Keratinocyte (primary cell): ENCODE measurements around the gene KIF1B. TPM values are rescaled to one million over a fixed set of nuclear protein-coding genes. Genes with fewer than 3 reads are reported as not detected.
"Not testable (repeated sequence)": the region's sequence is repeated elsewhere in the genome, so short reads cannot be mapped to it uniquely, and the experiment has no call there.

ENCODE experiments used
- DNase-seq: peaks from one replicate; pipeline ENCODE4 v3.0.0-alpha.2; 2011; ENCODE audit warnings: low read depth, missing footprints, low spot score
- FAIRE-seq: peaks from 2 replicates; lab custom pipeline; 2011; peaks lifted over from hg19 to GRCh38; lab: Jason Lieb, UNC
- H2AFZ ChIP-seq: 2 replicates; pipeline ENCODE4 v1.6.0; 2012; ENCODE audit warnings: low read length, control low read depth, inconsistent platforms; ENCODE audit not compliant: control insufficient read depth
- H3K27ac ChIP-seq: 2 replicates; pipeline ENCODE4 v1.5.1; 2011; ENCODE audit warnings: low read length; ENCODE audit not compliant: control insufficient read depth, insufficient read depth
- H3K27me3 ChIP-seq: 3 replicates; pipeline ENCODE4 v1.6.0; 2011; ENCODE audit warnings: low read length; ENCODE audit not compliant: control insufficient read depth, insufficient read depth; ENCODE audit errors: extremely low read depth
- H3K36me3 ChIP-seq, 2 experiments: 2 replicates in 1 of 2; 3 replicates in 1 of 2; pipeline ENCODE4 v1.5.1; 2011; ENCODE audit warnings: low read length in 2 of 2, mild to moderate bottlenecking in 1 of 2; ENCODE audit not compliant: control insufficient read depth in 2 of 2, insufficient read depth in 2 of 2; ENCODE audit errors: extremely low read depth in 1 of 2
- H3K4me1 ChIP-seq: 3 replicates; pipeline ENCODE4 v1.5.1; 2011; ENCODE audit warnings: low read length; ENCODE audit not compliant: control insufficient read depth, insufficient read depth; ENCODE audit errors: extremely low read depth
- H3K4me2 ChIP-seq: 3 replicates; pipeline ENCODE4 v1.6.0; 2011; ENCODE audit warnings: low read depth, low read length; ENCODE audit not compliant: control insufficient read depth, insufficient read depth; ENCODE audit errors: extremely low read depth
- H3K4me3 ChIP-seq, 3 experiments: fragments of 200-600 bp in 1 of 3; sonication (generic) in 1 of 3; 2 replicates in 2 of 3; 3 replicates in 1 of 3; pipeline ENCODE4 v1.5.1; 2011 to 2016; ENCODE audit warnings: low read length in 3 of 3, mild to moderate bottlenecking in 3 of 3, control low read depth in 2 of 3, inconsistent platforms in 1 of 3, low read depth in 1 of 3, mixed read lengths in 1 of 3, mixed run types in 1 of 3, moderate library complexity in 1 of 3; ENCODE audit not compliant: control insufficient read depth in 2 of 3, insufficient read depth in 2 of 3; ENCODE audit errors: extremely low read depth in 1 of 3
- H3K79me2 ChIP-seq: 2 replicates; pipeline ENCODE4 v1.6.0; 2012; ENCODE audit warnings: low read length; ENCODE audit not compliant: control insufficient read depth, insufficient read depth
- H3K9ac ChIP-seq: 3 replicates; pipeline ENCODE4 v1.6.0; 2011; ENCODE audit warnings: low read length; ENCODE audit not compliant: control insufficient read depth, insufficient read depth; ENCODE audit errors: extremely low read depth
- H3K9me1 ChIP-seq: 3 replicates; pipeline ENCODE4 v1.6.0; 2011; ENCODE audit warnings: low read length; ENCODE audit not compliant: control insufficient read depth, insufficient read depth; ENCODE audit errors: extremely low read depth
- H3K9me3 ChIP-seq: 2 replicates; pipeline ENCODE4 v1.5.1; 2012; ENCODE audit warnings: low read depth, low read length; ENCODE audit not compliant: control insufficient read depth
- H4K20me1 ChIP-seq: 3 replicates; pipeline ENCODE4 v1.6.0; 2011; ENCODE audit warnings: low read length; ENCODE audit not compliant: control insufficient read depth, insufficient read depth; ENCODE audit errors: extremely low read depth
- CTCF ChIP-seq, 3 experiments: IDR thresholded peaks in 1 of 3; conservative IDR thresholded peaks in 1 of 3; optimal IDR thresholded peaks in 1 of 3; 2 replicates in 2 of 3; 3 replicates in 1 of 3; pipeline versions ENCODE3 to v1.5.1; 2011; ENCODE audit warnings: low read length in 3 of 3, mild to moderate bottlenecking in 3 of 3, moderate library complexity in 2 of 3, control low read depth in 1 of 3, inconsistent platforms in 1 of 3; ENCODE audit not compliant: insufficient read depth in 2 of 3; ENCODE audit errors: extremely low read depth in 1 of 3
- EZH2 ChIP-seq: IDR thresholded peaks from one replicate; pipeline ENCODE4 v1.6.1; 2012; ENCODE audit warnings: inconsistent platforms, mild to moderate bottlenecking, low read length, moderate library complexity
- dilution Hi-C: fragments of 300-500 bp; cut with MboI; formaldehyde crosslinking; loops from one replicate; pipeline ENCODE4 v1.7.0; 2020; ENCODE audit warnings: low sequenced_read_pairs; ENCODE audit not compliant: extremely low pct_ligation_motif_present
- polyA plus RNA-seq, 5 experiments: library from polyadenylated mRNA; depleted of rRNA in 3 of 5; stranded (reverse) in 3 of 5; stranded (forward) in 1 of 5; unstranded in 1 of 5; fragments of >200 nt; gene quantifications; 1 replicate in 1 of 5; 2 replicates in 3 of 5; 3 replicates in 1 of 5; pipeline versions ENCODE4 v1.2.1 to v1.2.3, GENCODE V29; 2011 to 2012; ENCODE audit warnings: missing spikeins in 2 of 5, low read depth in 1 of 5, low replicate concordance in 1 of 5

Gene KIF1B
- polyA plus RNA-seq, 1 donor (not counting 4 experiments of a cell fraction or from before 2014, with no cell fraction given): 15.1 TPM

- DNase-seq (no peak), FAIRE-seq (no peak)
- Histone ChIP-seq H3K4me3 (no peak overlapping the region), H3K27ac (no peak overlapping the region), H4K20me1 (peaks cover 5% of the 10 kb centered on the region), H3K4me1 (no peaks in the 10 kb centered on the region), H3K9me3 (no peaks in the 10 kb centered on the region), H3K9ac (no peak overlapping the region), H2AFZ (no peak overlapping the region), H3K36me3 (no peaks in the 10 kb centered on the region), H3K27me3 (no peaks in the 10 kb centered on the region), H3K9me1 (peaks cover 2% of the 10 kb centered on the region), H3K79me2 (peaks cover 78% of the 10 kb centered on the region), H3K4me2 (no peak overlapping the region)
- dilution Hi-C loops: no loop called here
- no peak for TF ChIP-seq EZH2
- TF ChIP-seq CTCF (optimal IDR thresholded peaks at IDR 0.05 in 1 of 3, IDR thresholded peaks at IDR 0.05 in 1 of 3, conservative IDR thresholded peaks at IDR 0.05 in 1 of 3; ENCODE audit: extremely low read depth in 1 of 3, insufficient read depth in 2 of 3, low read length in 3 of 3): no peak
These were observed 7.5 kb downstream of the KIF1B start for GRCh38 chr1:10217748-10218441.

DNA sequence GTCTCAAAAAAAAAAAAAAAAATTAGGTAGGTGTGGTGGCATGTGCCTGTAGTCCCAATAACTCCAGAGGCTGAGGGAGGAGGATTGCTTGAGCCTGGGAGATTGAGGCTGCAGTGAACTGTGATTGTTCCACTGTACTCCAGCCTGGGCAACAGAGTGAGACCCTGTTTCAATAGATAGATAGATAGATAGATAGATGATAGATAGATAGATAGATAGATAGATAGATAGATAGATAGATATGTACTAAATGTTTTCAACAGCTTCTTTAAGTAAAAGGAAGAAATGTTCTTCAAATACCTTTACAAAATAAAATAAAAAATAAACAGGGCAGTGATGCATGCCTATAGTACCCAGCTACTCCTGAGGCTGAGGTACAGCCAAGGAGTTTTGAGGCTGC is 9.8 kb downstream of the KIF1B start:
- Histone ChIP-seq H3K4me3 (no peak overlapping the region), H3K27me3 (no peaks in the 10 kb centered on the region), H3K27ac (no peak overlapping the region), H3K9ac (no peak overlapping the region), H3K9me1 (no peaks in the 10 kb centered on the region), H4K20me1 (peaks cover 5% of the 10 kb centered on the region), H3K79me2 (peaks cover 85% of the 10 kb centered on the region), H3K4me1 (no peaks in the 10 kb centered on the region), H3K36me3 (no peaks in the 10 kb centered on the region), H2AFZ (no peak overlapping the region), H3K9me3 (no peaks in the 10 kb centered on the region), H3K4me2 (no peak overlapping the region)
- FAIRE-seq: no peak
- DNase-seq: no peak
- TF ChIP-seq EZH2: no peak
- no peak for TF ChIP-seq CTCF (optimal IDR thresholded peaks at IDR 0.05 in 1 of 3, IDR thresholded peaks at IDR 0.05 in 1 of 3, conservative IDR thresholded peaks at IDR 0.05 in 1 of 3; ENCODE audit: extremely low read depth in 1 of 3, insufficient read depth in 2 of 3, low read length in 3 of 3)
- dilution Hi-C loops: no loop called here

DNA sequence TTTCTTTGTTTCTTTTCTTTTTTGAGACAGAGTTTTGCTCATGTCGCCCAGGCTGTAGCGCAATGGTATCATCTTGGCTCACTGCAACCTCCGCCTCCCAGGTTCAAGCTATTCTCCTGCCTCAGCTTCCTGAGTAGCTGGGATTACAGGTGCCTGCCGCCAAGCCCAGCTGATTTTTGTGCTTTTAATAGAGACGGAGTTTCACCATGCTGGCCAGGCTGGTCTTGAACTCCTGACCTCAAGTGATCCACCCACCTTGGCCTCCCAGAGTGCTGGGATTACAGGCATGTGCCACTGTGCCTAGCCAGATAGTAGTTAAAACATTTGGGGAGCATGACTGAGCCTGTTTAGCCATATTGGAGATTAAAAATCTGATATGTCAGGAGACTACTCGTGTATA is 10.3 kb downstream of the KIF1B start:
- H4K20me1 ChIP-seq, H3K27me3 ChIP-seq, H3K9ac ChIP-seq, DNase-seq, H3K9me3 ChIP-seq, H3K9me1 ChIP-seq, H3K27ac ChIP-seq, H3K4me2 ChIP-seq, H3K4me1 ChIP-seq, FAIRE-seq, H3K4me3 ChIP-seq, dilution Hi-C loops, H2AFZ ChIP-seq, H3K36me3 ChIP-seq: not testable (repeated sequence)
- H3K79me2 ChIP-seq: peaks cover 84% of the 10 kb centered on the region
